Gastroesophageal sphincter (tissue), 4 donors: ENCODE data around the gene ARRDC5. TPM values are rescaled to one million over a fixed set of nuclear protein-coding genes. Genes with fewer than 3 reads are reported as not detected.

Experiments
- ATAC-seq: fragments of 150-250 bp; one replicate; pipeline ENCODE4 v1.9.1; 2016; ENCODE audit warnings: mild to moderate bottlenecking, moderate library complexity
- H3K27ac ChIP-seq, 4 donors: fragments of 200-600 bp; sonication (generic) in 3 of 4; 1 replicate in 3 of 4; 2 replicates in 1 of 4; pipeline ENCODE4 v1.5.1; 2016 to 2019
- H3K27me3 ChIP-seq: fragments of 200-600 bp; sonication (generic); one replicate; pipeline ENCODE4 v1.5.1; 2019
- H3K36me3 ChIP-seq, 2 donors: fragments of 200-600 bp; sonication (generic); one replicate each; pipeline ENCODE4 v1.5.1; 2019; ENCODE audit warnings: control low read depth in 1 of 2
- H3K4me1 ChIP-seq, 3 donors: fragments of 200-600 bp; sonication (generic); 1 replicate in 2 of 3; 2 replicates in 1 of 3; pipeline ENCODE4 v1.5.1; 2016 to 2019; ENCODE audit warnings: control low read depth in 2 of 3
- H3K4me3 ChIP-seq, 2 donors: fragments of 200-600 bp; sonication (generic); one replicate each; pipeline ENCODE4 v1.5.1; 2019; ENCODE audit warnings: mild to moderate bottlenecking in 1 of 2, moderate library complexity in 1 of 2
- H3K9me3 ChIP-seq, 3 donors: fragments of 200-600 bp; sonication (generic); one replicate each; pipeline ENCODE4 v1.5.1; 2017 to 2019; ENCODE audit warnings: control low read depth in 2 of 3
- EP300 ChIP-seq: sonication (generic); formaldehyde crosslinking; IDR thresholded peaks from one replicate; pipeline ENCODE4 v1.6.1; 2017; ENCODE audit warnings: antibody characterized with exemption, mild to moderate bottlenecking
- POLR2A ChIP-seq, 2 donors: fragments of 450-650 bp; IDR thresholded peaks; one replicate each; pipeline ENCODE4 v1.6.1; 2017; ENCODE audit warnings: antibody characterized with exemption in 2 of 2, mild to moderate bottlenecking in 2 of 2, moderate library complexity in 1 of 2
- POLR2AphosphoS5 ChIP-seq: sonication (generic); formaldehyde crosslinking; IDR thresholded peaks from one replicate; pipeline ENCODE4 v1.6.1; 2017; ENCODE audit warnings: antibody characterized with exemption
- WGBS, 2 donors: methylation state at CpG; one replicate each; pipeline ENCODE4 v1.1.5; 2018; ENCODE audit warnings: low coverage in 1 of 2; 5-methylcytosine and 5-hydroxymethylcytosine counted together
- total RNA-seq, 4 donors: library from RNA; depleted of rRNA; stranded (reverse); fragments of >200 nt; gene quantifications; one replicate each; pipeline ENCODE4 v1.1.0, GENCODE V29; 2016
- TF ChIP-seq, protein P1 (sequence below), 4 experiments: fragments of 200-600 bp in 2 of 4; fragments of 450-650 bp in 2 of 4; sonication (generic) in 1 of 4; IDR thresholded peaks; one replicate each; pipeline ENCODE4 v1.5.1; 2017 to 2019; ENCODE audit warnings: antibody characterized with exemption in 4 of 4, mild to moderate bottlenecking in 2 of 4, moderate library complexity in 2 of 4

ARRDC5 gene
- total RNA-seq, 4 donors from 2014 or later: 1.1 TPM; not detected in 3

DNA sequence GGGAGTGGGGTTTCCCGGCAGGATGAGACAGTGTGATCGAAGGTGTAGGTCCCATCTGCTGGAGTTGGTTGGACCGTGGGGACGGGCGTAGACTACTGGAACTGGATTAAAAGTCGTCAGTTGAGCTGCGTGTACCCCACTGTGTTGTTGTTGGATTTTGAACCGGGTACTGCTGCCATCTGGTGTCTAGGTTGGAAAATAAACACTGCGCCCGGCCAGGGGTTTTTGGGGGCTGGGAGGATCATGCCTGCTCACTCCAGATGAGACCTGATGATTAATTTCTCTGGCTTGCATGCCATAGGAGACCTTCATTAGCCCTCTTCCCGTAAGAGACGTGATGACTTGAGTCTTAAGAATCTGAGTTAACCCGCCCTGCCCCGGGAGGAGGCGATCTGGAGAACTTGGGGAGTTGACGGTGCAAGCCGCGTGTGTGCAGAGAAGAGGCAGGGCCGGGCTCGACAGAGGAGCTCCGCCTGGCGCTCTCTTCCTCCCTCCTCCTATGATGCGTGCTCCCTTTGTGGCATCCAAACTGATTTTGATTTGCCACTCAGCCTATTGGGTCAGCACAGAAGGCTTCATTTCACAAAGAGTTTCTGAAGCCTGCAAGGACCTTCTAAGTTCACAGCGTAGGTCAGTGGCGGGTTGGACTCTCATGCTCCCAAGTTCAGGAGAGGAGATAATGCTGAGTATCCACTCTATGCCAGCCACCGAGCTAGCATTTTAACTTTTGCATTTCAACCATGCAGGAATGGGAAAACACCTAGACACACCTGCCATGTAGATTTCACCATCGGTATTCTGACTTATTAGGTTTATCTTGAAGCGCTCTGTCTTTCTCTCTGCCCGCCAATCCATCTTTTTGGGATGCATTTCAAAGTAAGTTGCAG, 9.3 kb upstream of the ARRDC5 start:
- Histone ChIP-seq H3K4me3 (peak overlapping the region in 1 of 2 donors; percentile 75), H3K9me3 (no peaks in the 10 kb centered on the region), H3K27ac (peak overlapping the region in 2 of 4 donors; percentile 30 to 47), H3K27me3 (peaks cover 35% of the 10 kb centered on the region), H3K4me1 (peaks cover 0 to 32% (median 25%) of the 10 kb centered on the region in 3 donors), H3K36me3 (no peaks in the 10 kb centered on the region)
- TF ChIP-seq POLR2AphosphoS5 (peak; percentile 81), POLR2A (IDR thresholded peaks at IDR 0.05) (no peak), EP300 (no peak)
- TF ChIP-seq, protein P1, sequence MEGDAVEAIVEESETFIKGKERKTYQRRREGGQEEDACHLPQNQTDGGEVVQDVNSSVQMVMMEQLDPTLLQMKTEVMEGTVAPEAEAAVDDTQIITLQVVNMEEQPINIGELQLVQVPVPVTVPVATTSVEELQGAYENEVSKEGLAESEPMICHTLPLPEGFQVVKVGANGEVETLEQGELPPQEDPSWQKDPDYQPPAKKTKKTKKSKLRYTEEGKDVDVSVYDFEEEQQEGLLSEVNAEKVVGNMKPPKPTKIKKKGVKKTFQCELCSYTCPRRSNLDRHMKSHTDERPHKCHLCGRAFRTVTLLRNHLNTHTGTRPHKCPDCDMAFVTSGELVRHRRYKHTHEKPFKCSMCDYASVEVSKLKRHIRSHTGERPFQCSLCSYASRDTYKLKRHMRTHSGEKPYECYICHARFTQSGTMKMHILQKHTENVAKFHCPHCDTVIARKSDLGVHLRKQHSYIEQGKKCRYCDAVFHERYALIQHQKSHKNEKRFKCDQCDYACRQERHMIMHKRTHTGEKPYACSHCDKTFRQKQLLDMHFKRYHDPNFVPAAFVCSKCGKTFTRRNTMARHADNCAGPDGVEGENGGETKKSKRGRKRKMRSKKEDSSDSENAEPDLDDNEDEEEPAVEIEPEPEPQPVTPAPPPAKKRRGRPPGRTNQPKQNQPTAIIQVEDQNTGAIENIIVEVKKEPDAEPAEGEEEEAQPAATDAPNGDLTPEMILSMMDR (IDR thresholded peaks at IDR 0.05): peak in 3 of 4 experiments; percentile 66 to 71 (median 67)
- ATAC-seq: peak; percentile 40
- WGBS, 2 donors: 22 to 62% methylated on average over 9 to 22 of the region's 29 CpGs

DNA sequence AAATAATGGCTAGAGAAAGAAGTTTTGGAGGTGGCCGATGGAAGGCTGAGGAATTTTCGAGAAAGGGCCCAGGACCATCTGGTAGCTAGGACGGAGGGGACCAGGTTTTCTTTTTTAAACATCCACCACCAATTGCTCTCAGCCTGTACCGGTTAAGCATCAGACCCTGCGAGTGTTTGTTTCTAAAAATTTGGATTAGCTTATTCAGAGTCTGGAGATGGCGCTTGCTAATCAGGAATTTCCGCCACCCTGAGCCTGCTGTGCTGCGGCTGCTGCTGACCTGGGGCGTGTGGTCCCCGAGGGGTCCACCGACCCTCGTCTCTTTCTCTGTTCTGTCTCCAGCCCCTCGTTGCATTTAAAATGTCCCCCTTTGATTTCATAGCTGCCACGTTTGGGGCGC, 8.6 kb upstream of the ARRDC5 start:
- Histone ChIP-seq H3K4me3 (peak overlapping the region in 1 of 2 donors; percentile 75), H3K27me3 (peaks cover 36% of the 10 kb centered on the region), H3K36me3 (no peaks in the 10 kb centered on the region), H3K4me1 (peaks cover 0 to 32% (median 25%) of the 10 kb centered on the region in 3 donors), H3K9me3 (no peaks in the 10 kb centered on the region), H3K27ac (peak overlapping the region in 2 of 4 donors; percentile 30 to 47)
- WGBS, 2 donors: 39 to 100% methylated on average over 1 to 14 of the region's 15 CpGs
- TF ChIP-seq POLR2A (IDR thresholded peaks at IDR 0.05) (no peak), EP300 (no peak), POLR2AphosphoS5 (no peak)
- TF ChIP-seq, protein P1 (IDR thresholded peaks at IDR 0.05): no peak
- ATAC-seq: no peak

DNA sequence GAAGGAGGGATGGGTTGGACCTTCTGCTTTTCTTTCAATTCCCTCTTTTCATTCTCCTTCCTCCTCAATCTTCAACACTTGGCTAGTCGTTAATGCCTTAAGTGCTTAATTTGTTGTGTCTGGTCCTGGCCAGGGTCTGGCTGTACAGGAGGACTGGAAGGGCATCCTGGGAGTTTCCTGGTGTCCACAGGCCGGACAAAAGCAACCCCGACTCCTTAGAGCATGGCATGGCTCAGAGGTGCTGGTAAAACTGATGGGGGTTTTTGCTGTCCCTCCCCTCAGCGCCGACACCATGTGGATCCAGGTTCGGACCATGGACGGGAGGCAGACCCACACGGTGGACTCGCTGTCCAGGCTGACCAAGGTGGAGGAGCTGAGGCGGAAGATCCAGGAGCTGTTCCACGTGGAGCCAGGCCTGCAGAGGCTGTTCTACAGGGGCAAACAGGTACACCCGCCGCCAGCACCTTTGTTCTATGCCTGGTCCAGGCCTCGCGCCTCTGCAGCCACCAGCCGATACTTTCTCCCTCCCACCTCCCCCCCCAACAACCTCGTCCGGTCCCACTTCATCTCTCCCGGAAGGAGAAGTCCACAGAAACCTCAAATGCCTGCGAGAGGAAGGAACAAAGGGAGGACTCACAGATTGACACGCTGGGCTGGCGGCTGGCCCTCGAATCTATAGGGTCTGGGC, 8.0 kb upstream of the ARRDC5 start:
- no peak for TF ChIP-seq EP300
- no peak for TF ChIP-seq POLR2AphosphoS5
- TF ChIP-seq POLR2A (IDR thresholded peaks at IDR 0.05): no peak
- TF ChIP-seq, protein P1 (IDR thresholded peaks at IDR 0.05): no peak
- 12% methylated on average over 5 of the region's 23 CpGs; no CpG with 5 or more reads in 1 of the 2 donors for WGBS, 2 donors
- H3K27ac ChIP-seq: peak overlapping the region in 1 of 4 donors; percentile 30

DNA sequence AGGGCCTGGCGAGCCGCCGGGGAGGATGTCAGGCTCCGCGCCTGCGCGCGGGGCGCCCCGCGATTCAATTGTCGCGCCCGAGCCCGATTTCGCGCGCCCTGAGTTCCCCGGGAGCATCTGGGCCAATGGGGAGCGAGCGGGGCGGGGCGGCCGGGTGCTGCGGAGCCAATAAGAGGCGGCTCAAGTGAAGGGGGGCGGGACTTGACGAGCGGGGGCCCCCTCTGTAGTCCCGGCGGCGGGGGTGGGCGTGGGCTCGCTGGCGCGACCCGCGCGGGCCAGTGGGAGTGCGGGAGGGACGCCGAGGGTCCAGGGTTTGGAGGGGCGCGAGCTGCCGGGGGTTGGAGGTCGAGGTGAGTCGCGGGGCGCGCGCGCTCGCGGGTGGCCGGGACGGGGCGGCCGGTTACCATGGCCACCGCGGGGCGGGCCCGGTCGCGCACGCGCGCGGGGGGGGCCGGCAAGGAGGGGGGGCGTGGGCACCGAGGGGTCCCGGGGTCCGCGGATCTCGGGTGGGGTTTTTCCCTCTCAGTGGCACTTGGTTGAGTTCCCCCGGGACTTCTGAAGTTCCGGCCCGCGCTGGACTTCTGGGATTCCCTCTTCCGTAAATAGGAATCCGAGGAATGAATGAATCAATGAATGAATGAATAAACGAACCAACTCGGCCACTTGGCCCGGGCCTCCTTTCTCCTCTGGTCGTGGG, 7.3 kb upstream of the ARRDC5 start:
- Histone ChIP-seq H3K4me1 (peaks cover 0 to 32% (median 25%) of the 10 kb centered on the region in 3 donors), H3K27me3 (peaks cover 36% of the 10 kb centered on the region), H3K36me3 (no peaks in the 10 kb centered on the region), H3K27ac (peak overlapping the region in 1 of 4 donors; percentile 42), H3K9me3 (no peaks in the 10 kb centered on the region), H3K4me3 (peak overlapping the region; percentile 48 to 75)
- 0% methylated on average over 3 to 6 of the region's 85 CpGs for WGBS, 2 donors
- no peak for TF ChIP-seq EP300
- no peak for TF ChIP-seq POLR2A (IDR thresholded peaks at IDR 0.05)
- TF ChIP-seq, protein P1 (IDR thresholded peaks at IDR 0.05): no peak
- TF ChIP-seq POLR2AphosphoS5: no peak
- ATAC-seq: peak; percentile 96

More for the DNA sequence above, 8.0 kb upstream of the ARRDC5 start:
- peaks cover 36% of the 10 kb centered on the region for H3K27me3 ChIP-seq
- H3K36me3 ChIP-seq: no peaks in the 10 kb centered on the region
- H3K4me3 ChIP-seq: peak overlapping the region in 1 of 2 donors; percentile 75
- peaks cover 0 to 32% (median 25%) of the 10 kb centered on the region in 3 donors for H3K4me1 ChIP-seq
- ATAC-seq: no peak
- H3K9me3 ChIP-seq: no peaks in the 10 kb centered on the region
